ENCODE data around the gene LDLRAP1.

DNA sequence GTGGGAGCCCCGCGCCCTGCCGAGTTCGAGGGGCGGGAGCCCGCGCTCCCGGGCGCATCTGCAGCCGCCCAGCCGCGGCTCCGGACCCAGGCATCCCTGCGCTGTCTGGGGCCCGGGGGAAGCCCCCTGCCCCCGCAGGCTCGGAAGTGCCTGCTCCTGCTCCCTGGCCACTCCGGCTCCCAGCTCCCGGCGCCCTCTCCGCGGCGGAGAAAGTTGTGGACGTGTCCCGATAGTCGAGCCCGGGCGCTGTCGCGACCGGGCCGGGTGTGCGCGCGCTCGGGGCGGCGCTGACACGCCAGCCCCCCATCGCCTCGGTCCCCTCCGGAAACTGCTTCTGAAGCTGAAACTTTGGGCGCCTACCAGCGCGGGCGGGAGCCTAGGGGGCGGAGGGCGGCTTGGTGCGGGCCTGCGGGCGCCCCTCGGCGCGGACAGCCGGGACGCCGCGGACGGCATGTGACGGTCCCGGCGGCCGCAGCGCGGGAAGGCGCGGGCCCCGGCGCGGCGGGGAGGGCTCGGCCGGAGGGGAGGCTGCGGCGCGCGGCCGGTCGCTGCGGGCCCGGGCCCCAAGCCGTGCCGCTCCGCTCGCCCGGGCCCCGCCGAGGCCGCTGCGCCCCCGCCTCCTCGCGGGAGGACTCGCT, 73.7 kb downstream of the LDLRAP1 start:
- TF ChIP-seq CTCF (IDR thresholded peaks at IDR 0.05 in 2 of 3, conservative IDR thresholded peaks at IDR 0.05 in 1 of 3; ENCODE audit: borderline replicate concordance in 1 of 3, insufficient read depth in 1 of 3, low read depth in 2 of 3, low read length in 2 of 3) (no peak), RAD21 (IDR thresholded peaks at IDR 0.05; ENCODE audit: low read depth) (no peak)

Data from HCT116 (cell line).